HG03342 (cell line): Measurements from ENCODE around the gene ERBB4.

ENCODE experiments used
- ATAC-seq: cut with Tn5 transposase; IDR thresholded peaks from one replicate; pipeline ENCODE4 v1.9.1; 2021; ENCODE audit warnings: mild to moderate bottlenecking, moderate library complexity; ENCODE audit not compliant: unreplicated experiment

The ERBB4 gene

DNA sequence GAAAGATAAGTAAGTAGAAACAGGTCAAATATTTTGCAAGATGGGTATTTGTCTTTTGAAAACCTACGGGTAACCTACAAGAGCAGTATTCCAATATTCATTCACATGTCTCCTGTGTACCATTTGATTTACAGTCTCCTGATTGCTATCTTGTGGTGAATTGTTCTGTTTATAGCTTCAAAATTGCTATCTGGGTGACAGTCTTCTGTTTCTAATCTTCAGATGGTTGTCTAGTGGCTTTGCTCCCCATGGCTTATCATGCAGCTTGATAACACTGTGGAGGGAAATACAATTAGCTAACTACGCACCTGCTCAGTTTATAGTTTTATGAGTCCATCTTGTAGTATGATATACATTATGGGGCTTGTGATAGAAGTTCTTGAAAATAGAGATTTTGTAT lies 1165.4 kb downstream of the ERBB4 start:
- no peak for ATAC-seq

DNA sequence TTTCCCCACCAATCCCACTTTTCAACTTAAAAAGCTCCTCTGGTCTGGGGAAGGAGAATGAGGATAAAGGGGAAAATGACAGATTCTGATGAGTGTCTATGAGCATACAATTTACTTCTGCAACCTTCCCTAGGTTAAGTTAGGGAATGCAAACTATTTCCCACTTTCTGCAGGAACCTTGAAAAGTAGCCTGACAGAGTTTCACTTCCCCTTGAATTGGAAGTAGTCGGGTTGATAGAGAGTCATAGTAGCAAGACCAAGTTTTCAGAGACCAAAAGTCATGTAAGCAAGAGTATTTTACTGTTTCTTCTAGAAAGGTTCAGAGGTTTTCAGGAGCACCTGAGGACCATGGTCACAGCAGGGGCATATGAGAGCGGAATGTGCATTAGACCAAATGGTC lies 1167.1 kb downstream of the ERBB4 start:
- no peak for ATAC-seq

DNA sequence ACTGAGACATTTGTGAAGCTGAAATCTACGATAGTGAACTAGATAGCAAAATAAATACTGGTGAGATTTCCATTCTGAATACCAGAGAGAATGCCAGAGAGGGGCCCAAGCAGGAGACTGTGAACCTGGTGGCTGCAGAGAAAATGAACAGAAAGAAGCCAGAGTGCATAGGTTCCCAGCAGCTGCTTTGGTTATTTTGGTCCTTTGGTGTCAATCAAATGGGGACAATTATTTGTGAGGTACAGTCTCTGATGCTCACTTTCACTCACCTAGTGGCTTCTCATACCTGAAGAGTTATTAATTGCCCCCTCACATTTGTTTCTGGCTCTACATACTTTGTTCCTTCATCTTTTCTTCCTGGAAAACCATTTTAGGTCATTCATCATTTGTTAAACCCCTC lies 1170.1 kb downstream of the ERBB4 start:
- ATAC-seq: no peak

DNA sequence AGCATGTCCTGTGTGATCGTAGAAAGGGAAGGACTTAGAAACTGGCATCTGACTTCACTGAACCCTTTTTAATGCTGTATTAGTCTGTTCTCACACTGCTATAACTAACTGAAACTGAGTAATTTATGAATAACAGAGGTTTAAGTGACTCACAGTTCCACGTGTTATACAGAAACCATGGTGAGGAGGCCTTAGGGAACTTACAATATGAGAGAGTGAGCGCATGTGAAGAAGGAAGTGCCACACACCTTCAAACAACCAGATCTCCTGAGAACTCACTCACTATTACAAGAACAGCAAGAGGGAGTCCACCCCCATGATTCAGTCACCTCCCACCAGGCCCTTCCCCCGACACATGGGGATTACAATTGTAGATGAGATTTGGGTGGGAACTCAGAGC lies 1170.9 kb downstream of the ERBB4 start:
- peak; percentile 97 for ATAC-seq

DNA sequence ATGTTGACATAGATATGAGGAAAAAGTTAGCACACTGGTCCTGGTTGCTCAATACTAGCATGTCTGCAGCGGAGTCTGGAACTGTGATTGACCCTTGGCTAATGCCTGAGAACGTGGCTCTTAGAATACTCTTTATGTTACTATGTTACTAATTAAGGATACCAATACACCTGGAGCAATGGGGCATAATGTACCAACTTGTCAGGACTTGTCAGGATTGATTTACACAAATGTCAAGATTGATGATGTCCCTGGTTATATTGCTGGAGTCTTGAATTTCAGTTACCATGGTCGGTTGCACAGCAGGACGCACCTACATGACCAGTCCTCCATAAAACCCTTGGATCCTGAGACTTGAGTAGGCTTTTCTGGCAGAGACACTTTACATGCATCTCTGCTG lies 1171.3 kb downstream of the ERBB4 start:
- peak; percentile 4 for ATAC-seq

DNA sequence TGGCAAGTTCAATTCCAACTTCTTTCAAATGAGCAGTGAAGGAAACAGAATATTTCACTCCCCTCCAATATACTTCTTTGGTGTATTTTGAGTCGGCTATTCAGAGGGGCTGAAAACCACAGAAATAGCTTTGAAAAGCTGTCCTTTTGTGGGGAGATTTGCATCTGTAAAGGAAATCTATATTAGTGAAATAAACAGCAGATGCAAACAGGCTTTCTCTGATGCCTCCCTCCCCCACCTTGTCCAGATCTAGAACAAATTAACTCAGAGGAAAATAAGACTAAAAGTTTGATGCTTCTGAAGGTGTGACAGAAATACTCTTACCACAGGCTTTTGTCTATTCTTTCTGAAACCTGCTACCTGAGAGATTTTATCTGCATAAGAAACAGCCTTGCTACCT lies 1173.7 kb downstream of the ERBB4 start:
- no peak for ATAC-seq

DNA sequence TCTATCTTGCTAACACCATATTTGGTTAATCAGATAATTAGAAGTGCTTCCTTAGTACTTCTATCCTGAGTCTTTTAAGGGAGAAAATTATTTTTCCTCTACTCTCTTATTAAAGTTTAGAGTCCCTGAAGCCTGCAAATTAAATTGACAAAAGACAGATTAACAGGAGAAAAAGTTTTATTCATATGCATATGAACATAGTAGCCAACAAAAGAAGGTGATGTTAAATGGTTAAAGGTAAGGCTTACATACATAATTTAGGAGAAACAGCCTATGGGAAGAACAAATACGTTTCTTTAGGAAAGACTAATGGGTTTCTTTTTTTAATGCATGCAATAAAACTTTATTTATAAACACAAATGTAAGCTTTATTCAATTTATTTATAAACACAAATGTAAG lies 1177.2 kb downstream of the ERBB4 start:
- no peak for ATAC-seq

DNA sequence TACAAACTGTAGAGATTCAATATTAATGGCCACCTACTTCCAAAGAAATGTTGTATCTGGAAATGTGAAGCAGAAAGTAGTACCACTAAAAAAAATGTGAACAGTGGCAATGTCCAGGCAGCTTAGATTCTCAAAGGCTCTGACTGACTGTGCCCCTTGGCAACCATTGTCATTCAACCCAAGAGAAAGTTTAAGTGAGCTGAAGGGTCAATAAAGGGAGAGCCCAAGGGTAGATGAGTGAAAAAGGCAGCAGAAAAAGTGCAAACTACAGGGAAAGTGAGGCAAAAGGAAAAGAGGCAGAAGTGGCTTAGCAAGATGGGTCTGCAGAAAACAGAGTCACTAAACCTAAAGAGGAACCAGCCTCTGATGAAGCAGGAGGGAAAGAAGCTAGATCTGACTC lies 1179.3 kb downstream of the ERBB4 start:
- no peak for ATAC-seq

DNA sequence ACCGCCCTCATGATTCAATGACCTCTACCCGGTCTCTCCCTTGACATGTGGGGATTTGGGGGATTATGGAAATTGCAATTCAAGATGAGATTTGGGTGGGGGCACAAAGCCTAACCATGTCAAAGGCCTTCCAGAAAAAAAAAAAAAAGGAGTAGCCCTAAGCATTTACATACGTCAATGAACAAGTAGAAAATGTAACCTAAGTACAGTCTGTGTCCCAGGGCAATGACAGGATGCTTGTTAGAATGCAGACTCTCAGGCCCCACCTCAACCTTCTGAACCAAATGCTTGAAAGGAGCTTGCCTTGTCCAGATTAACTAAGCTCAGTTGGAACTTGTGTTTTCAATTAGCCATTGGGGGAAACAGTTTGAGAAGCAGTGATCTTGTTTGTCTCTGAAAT lies 1180.1 kb downstream of the ERBB4 start:
- ATAC-seq: no peak

DNA sequence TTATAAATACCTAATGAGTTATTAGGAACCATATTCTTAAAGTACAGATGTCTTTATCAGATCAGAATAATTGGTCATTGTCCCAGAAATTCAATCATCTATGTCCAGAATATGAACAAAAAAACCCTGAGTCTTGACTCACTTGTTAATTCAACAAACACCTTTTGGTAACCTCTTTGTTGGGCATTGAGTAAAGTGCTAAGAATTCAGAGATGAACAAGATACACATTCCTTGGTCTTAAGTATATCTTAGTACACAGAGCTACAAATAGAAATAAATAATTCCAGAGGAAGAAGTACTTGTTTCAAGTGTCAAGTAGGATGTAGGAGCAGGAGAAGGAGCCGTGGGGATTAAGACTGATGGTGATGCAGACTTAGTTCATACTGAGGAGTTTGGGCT lies 1184.1 kb downstream of the ERBB4 start:
- no peak for ATAC-seq

DNA sequence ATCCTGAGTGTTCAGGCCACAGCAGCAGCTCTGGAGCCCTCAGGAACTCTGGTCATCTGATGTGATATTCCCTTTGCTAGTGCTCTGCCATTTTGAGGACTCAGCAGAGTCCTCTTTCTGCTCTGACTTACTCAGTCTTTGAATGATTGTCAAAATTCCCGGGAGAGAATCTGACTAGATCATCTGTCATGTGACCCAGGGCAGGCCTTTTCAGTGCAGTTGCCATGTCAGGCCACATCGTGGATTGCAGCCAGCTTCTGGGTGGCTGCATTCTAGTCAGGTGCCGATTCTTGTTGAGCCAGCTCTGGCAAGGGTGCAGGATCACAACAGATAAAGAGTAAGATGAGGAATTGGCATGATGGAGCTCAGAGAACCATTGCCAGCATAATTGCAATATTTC lies 1186.6 kb downstream of the ERBB4 start:
- no peak for ATAC-seq

DNA sequence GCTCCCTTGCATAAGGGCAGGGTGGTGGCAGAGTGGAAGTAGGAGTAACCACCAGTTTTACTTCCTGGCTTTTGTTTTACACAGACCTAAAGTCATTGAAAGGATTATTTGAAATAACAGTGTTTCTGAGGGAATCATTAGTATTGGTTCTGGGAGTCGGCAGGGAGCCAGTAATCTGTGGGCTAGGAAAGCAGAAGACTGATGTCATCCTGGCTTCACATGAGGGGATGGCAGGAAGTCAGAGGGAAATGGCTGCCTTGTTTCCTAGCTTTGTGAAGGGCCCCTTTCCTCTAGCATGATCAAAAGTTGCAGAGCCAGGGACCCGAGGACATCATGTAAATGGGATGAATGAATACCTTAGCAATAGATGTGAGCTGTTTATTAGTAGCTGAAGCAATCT lies 1189.6 kb downstream of the ERBB4 start:
- ATAC-seq: no peak

DNA sequence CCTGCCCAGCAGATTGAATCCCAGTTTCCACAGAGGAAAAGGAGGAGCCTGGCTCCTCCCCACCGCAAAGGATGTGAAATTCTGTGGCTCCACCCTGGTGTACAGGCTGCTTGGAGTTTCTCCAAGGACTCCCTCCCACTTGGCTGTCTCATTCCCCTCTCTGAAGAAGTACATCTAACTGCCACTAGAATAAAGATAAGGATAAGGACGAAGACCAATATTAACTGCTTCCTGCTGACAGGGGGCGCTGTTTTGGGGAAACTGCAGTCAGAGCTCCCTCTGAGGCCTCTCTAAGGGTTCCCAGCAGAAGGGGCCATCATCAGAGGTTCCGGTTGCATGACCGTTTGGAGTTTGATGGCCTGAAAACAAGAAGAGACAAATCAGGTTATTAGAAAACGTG lies 1191.3 kb downstream of the ERBB4 start:
- ATAC-seq: no peak

DNA sequence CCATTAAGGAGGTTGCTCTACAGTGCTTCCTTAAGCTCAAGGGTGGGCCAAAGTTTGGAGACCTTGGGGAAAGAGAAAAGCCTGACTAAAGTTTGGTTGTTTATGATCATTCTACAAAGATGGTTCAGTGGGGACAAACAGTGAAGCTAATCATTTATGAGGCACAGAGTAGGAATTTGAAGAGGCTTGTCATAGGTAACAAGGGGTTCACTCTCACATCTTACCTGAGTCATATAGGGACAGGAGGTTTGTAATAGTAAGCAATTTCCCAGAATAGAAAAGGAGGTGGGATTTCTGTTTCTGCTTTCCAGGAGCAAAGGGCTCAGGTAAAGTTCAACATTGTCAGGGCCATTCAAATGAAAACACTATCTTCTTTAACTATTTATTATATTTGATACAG lies 1194.3 kb downstream of the ERBB4 start:
- ATAC-seq: no peak

DNA sequence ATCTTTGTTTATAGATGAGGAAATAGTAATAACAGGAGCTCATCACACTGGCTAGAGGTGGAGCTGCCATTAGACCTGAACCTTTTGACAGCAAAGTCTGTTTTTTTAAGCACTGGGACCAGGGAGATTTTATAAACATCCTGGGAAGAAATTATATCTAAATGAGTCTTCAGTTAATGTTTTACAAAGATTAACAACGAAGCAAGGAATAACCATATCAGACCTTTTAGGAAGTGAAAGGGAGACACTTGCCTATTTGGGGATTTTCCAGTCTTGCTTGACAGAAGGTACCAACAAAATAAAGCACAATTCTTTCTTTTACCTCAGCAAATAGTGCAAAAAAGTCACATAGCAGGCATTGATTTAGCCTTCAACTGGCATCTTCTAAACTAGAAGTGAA lies 1205.2 kb downstream of the ERBB4 start:
- no peak for ATAC-seq

DNA sequence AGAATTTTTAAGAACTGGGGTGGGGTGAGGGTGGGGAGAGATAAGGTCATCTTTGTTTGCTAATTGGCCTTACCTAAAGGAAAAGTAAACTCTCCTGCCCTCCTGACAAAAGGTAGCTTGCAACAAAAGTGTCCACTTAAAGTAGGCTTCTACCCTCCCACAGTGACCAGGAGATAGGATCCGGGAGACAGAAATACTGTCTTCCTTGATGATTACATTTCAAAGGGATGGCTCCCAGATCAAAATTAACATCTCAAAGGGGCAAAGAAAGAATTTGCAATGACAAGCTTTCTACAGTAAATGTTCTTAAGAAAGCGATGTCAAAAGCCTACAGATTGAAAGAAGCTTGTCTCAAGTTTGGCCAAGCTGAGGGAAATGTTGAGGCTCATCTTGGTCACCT lies 1206.9 kb downstream of the ERBB4 start:
- no peak for ATAC-seq

DNA sequence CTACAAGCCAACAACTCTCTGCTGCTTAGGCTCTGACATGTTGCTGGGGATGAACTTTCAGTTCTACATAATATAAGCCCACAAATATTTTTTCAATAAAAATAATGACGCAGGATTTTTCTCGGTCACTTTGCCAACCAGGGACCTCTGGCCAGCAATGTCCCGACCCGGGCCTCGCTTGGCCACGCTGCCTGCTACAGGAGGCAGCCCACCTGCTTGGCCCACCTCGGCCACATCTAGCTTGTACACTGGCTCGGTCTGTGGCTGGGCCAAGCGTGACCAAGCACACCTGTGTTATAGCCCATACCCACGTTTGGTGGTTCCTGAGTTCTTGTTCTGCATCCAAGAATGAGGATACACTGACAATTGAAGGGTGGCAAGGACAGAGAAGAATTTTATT lies 1208.7 kb downstream of the ERBB4 start:
- no peak for ATAC-seq

DNA sequence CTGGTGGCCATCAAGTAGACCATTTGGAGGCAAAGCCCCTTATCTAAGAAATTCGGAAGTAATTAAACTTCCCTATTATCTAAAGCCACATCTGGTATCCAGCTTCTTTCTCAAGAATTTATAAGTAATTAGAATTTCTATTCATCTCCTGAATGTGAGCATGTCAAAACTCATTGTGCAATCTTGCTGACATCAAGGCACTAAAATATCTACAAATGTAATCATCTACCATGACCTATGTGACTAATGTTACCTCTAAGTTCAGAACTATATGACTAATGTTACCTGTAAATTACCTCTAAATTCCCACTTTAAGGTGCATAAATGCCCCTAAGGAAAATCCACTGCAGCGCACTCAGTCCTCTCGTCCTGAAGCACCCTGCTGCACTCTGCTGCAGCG lies 1209.2 kb downstream of the ERBB4 start:
- ATAC-seq: no peak

DNA sequence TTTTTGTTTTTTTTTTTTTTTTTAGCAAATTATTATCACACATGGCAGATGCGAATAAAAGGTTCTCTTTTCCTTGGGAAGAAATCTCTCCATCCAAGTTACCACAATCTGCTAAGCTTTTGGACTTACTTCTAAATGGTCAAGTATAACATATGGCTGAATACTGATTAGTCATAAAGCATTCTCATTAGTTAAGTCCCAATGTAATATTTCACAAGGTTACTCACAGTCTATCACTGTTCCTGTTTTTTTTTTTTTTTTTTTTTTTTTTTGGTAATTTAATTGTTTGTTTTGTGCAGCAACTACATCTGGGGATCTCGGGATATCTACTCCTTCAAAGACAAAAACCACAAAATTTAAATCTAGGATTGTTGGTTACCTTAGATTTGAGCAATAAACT lies 1210.5 kb downstream of the ERBB4 start:
- ATAC-seq: no peak
